ENCODE results near the gene PDZRN3.

The PDZRN3 gene

GRCh38 chr3:73552700-73553099 is 72.0 kb downstream of the PDZRN3 start:
- no peak for DNase-seq

GRCh38 chr3:73550032-73550431 is 74.7 kb downstream of the PDZRN3 start:
- DNase-seq, result no peak

GRCh38 chr3:73549051-73549600 is 75.6 kb downstream of the PDZRN3 start:
- no peak for DNase-seq

- no peak for DNase-seq
Observed at GRCh38 chr3:73548436-73548835, 76.3 kb downstream of the PDZRN3 start.

- DNase-seq, result no peak
Observed at GRCh38 chr3:73547427-73548248, 77.1 kb downstream of the PDZRN3 start.

DNA sequence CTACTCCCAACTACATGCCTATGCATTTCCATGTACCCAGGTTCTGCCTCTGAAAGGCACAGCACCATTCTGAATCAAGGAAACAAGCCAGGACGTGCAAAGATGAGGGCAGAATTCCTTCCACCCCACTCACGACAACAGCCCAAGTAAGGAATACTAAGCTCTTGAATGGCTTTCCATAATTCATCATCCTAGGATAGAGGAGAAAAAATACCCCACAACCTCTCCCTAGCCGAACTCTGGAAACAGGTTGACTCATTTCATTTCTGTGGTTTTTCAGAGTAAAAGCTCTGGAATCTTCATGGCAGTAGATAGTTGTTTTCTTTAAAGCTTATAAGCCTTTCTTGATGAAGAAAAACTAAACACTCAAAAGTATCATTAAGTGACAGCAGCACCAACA is 77.8 kb downstream of the PDZRN3 start:
- DNase-seq, result no peak

GRCh38 chr3:73543412-73543811 is 81.3 kb downstream of the PDZRN3 start:
- no peak for DNase-seq

GRCh38 chr3:73542136-73542535 is 82.6 kb downstream of the PDZRN3 start:
- no peak for DNase-seq

GRCh38 chr3:73540969-73541740 is 83.6 kb downstream of the PDZRN3 start:
- no peak for DNase-seq

DNA sequence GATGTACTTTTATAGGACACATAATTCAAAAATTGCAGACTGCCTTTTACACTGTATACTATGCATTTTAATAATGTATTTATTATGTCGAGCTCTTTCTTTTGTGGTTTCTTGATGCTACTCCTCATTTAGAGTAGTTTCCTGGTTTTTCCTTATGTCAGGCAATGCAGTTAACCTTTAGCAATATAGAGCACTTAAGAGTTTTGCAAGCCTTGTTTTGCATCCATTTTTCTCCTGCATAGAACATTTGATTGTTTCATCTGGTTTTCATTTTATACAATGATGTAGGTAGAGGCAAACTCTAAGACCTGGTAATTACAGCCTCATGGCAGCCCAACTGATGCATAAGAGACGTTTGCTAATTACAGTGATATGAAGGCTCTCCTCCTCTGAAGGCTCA is 86.3 kb downstream of the PDZRN3 start:
- no peak for DNase-seq

- DNase-seq, result no peak
Observed at GRCh38 chr3:73536952-73537351, 87.8 kb downstream of the PDZRN3 start.

DNA sequence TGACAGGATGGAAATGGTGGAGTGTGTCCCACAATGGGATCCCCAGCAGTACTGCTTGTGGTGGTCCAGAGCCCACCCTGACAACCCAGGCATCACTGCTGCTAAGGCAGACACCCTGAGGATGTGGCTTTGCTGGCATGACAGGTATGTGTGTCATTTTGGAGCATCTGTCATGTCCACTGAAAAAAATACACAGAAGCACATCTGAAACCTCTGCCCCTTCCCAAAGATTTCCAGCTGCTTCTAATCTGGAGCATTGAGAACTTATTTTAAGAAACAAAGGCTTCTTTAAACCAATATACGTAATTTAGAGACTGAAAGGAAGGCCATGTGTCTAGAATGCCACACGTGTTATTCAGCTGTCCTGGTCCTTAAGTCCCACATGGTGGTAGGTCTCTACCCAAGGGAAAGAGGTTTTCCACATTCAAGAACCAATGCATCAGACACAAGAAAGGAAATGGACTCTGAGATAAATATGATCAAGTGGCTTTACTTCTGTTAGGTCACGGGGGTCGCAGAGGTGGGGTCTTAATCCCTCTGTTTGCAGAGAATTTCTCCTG is 88.3 kb downstream of the PDZRN3 start:
- no peak for DNase-seq

DNA sequence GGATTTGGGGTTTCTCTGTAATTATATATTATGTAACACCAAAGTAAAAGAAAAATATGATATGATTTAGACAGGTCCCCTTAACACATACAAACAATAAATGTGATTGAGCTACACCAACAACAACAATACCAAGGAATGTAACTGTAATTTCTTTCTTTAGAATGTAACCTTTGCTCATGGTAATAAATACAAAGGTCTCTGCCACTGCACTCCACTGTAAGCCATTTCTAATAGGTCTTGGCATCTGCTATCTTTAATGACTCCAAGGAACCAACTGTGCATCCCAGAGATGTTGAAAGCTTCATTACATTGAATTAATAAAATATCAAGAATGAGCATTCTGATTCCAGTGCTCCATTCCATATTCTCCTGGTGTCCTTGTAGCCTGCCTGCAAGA is 88.8 kb downstream of the PDZRN3 start:
- no peak for DNase-seq

DNA sequence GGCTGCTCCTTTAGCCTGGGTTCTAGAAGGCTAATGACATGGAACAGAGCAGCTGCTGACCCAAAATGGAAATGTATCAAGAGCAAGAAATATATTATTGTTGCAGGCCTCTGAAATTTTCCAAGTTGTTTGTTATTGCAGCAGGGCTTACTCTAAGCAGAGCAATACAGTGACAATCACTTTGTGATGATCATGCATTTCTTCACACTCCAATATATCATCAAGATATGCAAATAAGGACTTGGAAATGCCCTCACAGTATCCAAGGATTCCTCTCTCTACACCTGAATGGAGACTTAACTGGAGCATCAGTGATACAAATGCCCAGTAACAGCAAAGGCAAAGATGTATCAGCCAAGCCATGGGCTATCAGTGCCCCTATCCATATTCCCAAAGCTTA is 89.6 kb downstream of the PDZRN3 start:
- DNase-seq, result no peak

GRCh38 chr3:73530022-73530396 is 94.7 kb downstream of the PDZRN3 start:
- no peak for DNase-seq

DNA sequence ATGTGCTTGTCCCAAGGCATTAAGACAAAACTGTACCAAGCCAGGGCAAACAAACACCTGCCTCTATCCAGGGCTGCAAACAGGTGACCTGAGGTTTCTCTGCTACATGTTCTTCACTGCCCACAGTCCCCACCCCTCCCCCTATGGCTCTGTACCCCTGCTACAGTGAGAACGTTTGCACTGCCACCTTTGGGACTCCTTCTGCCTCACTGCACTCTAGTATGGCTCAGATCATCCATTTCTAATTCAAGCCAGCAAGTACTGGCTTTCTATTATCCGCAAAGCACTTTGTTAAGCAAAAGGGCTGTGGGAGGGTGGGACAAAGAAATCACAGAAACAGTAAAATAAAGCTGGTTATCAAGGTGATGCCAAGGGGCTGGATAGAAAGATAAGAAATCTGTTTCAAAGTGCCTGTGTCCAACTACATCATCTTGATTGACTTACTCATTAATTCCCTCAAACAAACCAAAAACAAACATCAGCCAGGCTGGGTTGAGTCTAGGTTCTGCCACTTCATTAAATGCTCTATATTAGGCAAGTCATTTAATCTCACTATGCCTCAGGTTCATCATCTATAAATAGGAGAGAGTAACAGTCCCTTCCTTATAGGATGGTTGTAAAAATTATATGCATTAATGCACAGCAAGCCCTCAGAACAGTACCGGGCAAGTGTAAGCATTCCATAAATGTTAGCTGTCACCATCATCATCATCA is 95.3 kb downstream of the PDZRN3 start:
- DNase-seq, result no peak

GRCh38 chr3:73525591-73525990 is 99.2 kb downstream of the PDZRN3 start:
- DNase-seq, result no peak

- DNase-seq, result no peak
Observed at GRCh38 chr3:73523661-73524060, 101.1 kb downstream of the PDZRN3 start.

GRCh38 chr3:73521734-73522336 is 102.9 kb downstream of the PDZRN3 start:
- DNase-seq, result no peak

DNA sequence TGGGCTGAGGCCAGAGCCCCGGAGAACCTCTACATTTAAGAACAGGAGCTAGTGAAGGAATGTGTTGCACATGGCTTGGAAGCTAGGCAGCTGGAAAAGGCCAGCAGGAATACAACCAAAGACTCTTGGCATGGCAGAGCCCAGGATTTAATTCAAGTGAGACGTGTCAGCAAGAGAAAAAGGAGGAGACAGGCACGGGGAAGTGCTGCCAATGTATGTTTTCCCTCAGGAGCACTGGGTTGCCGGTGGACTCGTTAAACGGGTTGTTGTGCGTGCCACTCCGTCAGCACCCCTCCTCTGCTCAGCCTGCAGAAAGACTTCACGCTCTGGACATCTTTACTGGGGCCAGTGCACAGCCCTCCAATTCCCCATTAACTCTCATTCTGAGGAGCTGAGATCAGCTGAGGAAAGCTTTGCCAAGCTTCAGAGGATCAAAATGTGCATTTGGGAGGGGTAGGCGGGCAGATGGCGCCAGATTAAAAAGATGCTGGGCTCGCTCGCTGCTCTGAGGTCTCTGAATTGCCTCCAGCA is 103.7 kb downstream of the PDZRN3 start:
- no peak for DNase-seq

- DNase-seq, result no peak
Observed at GRCh38 chr3:73516631-73517030, 108.1 kb downstream of the PDZRN3 start.

GRCh38 chr3:73513260-73513659 is 111.5 kb downstream of the PDZRN3 start:
- DNase-seq, result no peak

Measured in activated T-cell treated with anti-CD3 and anti-CD28 coated beads, Interleukin-2, amount 50 U/mL, for 1 hour (primary cell).